ENCODE data around the gene PRAMEF12. TPM values are rescaled to one million over a fixed set of nuclear protein-coding genes. Genes with fewer than 3 reads are reported as not detected.
"Not testable (repeated sequence)": the region's sequence is repeated elsewhere in the genome, so short reads cannot be mapped to it uniquely, and the experiment has no call there.

Gene PRAMEF12
- not detected for total RNA-seq

- Histone ChIP-seq H3K4me1 (no peaks in the 10 kb centered on the region), H3K36me3 (no peaks in the 10 kb centered on the region), H3K4me3 (no peak within 1 kb of the TSS), H3K9me3 (no peaks in the 10 kb centered on the region), H3K27ac (no peak within 1 kb of the TSS), H3K27me3 (peaks cover 13% of the 10 kb centered on the region)
- no peak for DNase-seq
- in situ Hi-C loops (cut with MboI; ENCODE audit: low pct_ligation_motif_present in 1 of 4, low pct_unique_long_range_greater_than_20kb in 1 of 4, low sequenced_read_pairs in 3 of 4), result no loop called here
- no peak for TF ChIP-seq POLR2AphosphoS5 (IDR thresholded peaks at IDR 0.05)
- no peak for TF ChIP-seq CTCF (IDR thresholded peaks at IDR 0.05)
- no peak for TF ChIP-seq POLR2A (IDR thresholded peaks at IDR 0.05)
- TF ChIP-seq EP300 (IDR thresholded peaks at IDR 0.05; ENCODE audit: low read depth), result no peak
- WGBS, 2 donors (ENCODE audit: low coverage in 1 of 2), result 56 to 66% methylated on average over 3 to 5 of the region's 5 CpGs
- intact Hi-C loops (cut with DNase I; ENCODE audit: low total_unique reads), result no loop called here
Measured at GRCh38 chr1:12773438-12773837, at the start of gene PRAMEF12. PRAMEF12 (plus strand) TSS chr1:12773738; CDS start chr1:12774868, 1,130 bp downstream.

- Histone ChIP-seq H3K27me3 (peaks cover 2% of the 10 kb centered on the region), H3K4me1 (no peaks in the 10 kb centered on the region), H3K9me3 (peaks cover 15 to 20% of the 10 kb centered on the region in 2 donors), H3K27ac (no peak overlapping the region), H3K4me3 (no peak overlapping the region), H3K36me3 (no peaks in the 10 kb centered on the region)
- DNase-seq, result no peak
- in situ Hi-C loops (cut with MboI; ENCODE audit: low pct_ligation_motif_present in 1 of 4, low pct_unique_long_range_greater_than_20kb in 1 of 4, low sequenced_read_pairs in 3 of 4), result no loop called here
- 84 to 94% methylated on average over 2 of the region's 2 CpGs for WGBS, 2 donors (ENCODE audit: low coverage in 1 of 2)
- intact Hi-C loops (cut with DNase I; ENCODE audit: low total_unique reads), result no loop called here
- TF ChIP-seq EP300 (IDR thresholded peaks at IDR 0.05; ENCODE audit: low read depth) (no peak), POLR2AphosphoS5 (IDR thresholded peaks at IDR 0.05) (no peak), CTCF (IDR thresholded peaks at IDR 0.05) (no peak), POLR2A (IDR thresholded peaks at IDR 0.05) (no peak)
Measured at GRCh38 chr1:12728391-12728790, 45.1 kb upstream of the PRAMEF12 start.

GRCh38 chr1:12730156-12730555 is 43.4 kb upstream of the PRAMEF12 start:
- Histone ChIP-seq H3K27ac (no peak overlapping the region), H3K27me3 (peaks cover 2% of the 10 kb centered on the region), H3K9me3 (peaks cover 15 to 20% of the 10 kb centered on the region in 2 donors), H3K4me3 (no peak overlapping the region), H3K4me1 (no peaks in the 10 kb centered on the region), H3K36me3 (no peaks in the 10 kb centered on the region)
- 76 to 100% methylated on average over 1 of the region's 1 CpG for WGBS, 2 donors (ENCODE audit: low coverage in 1 of 2)
- TF ChIP-seq POLR2A (IDR thresholded peaks at IDR 0.05) (no peak), EP300 (IDR thresholded peaks at IDR 0.05; ENCODE audit: low read depth) (no peak), POLR2AphosphoS5 (IDR thresholded peaks at IDR 0.05) (no peak), CTCF (IDR thresholded peaks at IDR 0.05) (no peak)
- DNase-seq, result no peak
- in situ Hi-C loops (cut with MboI; ENCODE audit: low pct_ligation_motif_present in 1 of 4, low pct_unique_long_range_greater_than_20kb in 1 of 4, low sequenced_read_pairs in 3 of 4), result no loop called here
- intact Hi-C loops (cut with DNase I; ENCODE audit: low total_unique reads), result no loop called here

- DNase-seq; intact Hi-C loops (cut with DNase I; ENCODE audit: low total_unique reads); H3K27ac ChIP-seq; H3K4me3 ChIP-seq; in situ Hi-C loops (cut with MboI; ENCODE audit: low pct_ligation_motif_present in 1 of 4, low pct_unique_long_range_greater_than_20kb in 1 of 4, low sequenced_read_pairs in 3 of 4); H3K27me3 ChIP-seq; H3K4me1 ChIP-seq; H3K36me3 ChIP-seq: not testable (repeated sequence)
- peaks cover 15 to 20% of the 10 kb centered on the region in 2 donors for H3K9me3 ChIP-seq
- 75 to 76% methylated on average over 2 of the region's 2 CpGs for WGBS, 2 donors (ENCODE audit: low coverage in 1 of 2)
Measured at GRCh38 chr1:12731084-12731483, 42.5 kb upstream of the PRAMEF12 start.

- H3K36me3 ChIP-seq, result no peaks in the 10 kb centered on the region
- WGBS, 2 donors (ENCODE audit: low coverage in 1 of 2), result 69 to 87% methylated on average over 2 to 3 of the region's 3 CpGs
- H3K4me1 ChIP-seq, result no peaks in the 10 kb centered on the region
- DNase-seq, result no peak
- no peak overlapping the region for H3K4me3 ChIP-seq
- in situ Hi-C loops (cut with MboI; ENCODE audit: low pct_ligation_motif_present in 1 of 4, low pct_unique_long_range_greater_than_20kb in 1 of 4, low sequenced_read_pairs in 3 of 4), result no loop called here
- peaks cover 12 to 13% of the 10 kb centered on the region in 2 donors for H3K9me3 ChIP-seq
- no peak overlapping the region for H3K27ac ChIP-seq
- intact Hi-C loops (cut with DNase I; ENCODE audit: low total_unique reads), result no loop called here
- peaks cover 20% of the 10 kb centered on the region for H3K27me3 ChIP-seq
- TF ChIP-seq POLR2A (IDR thresholded peaks at IDR 0.05), result no peak
- TF ChIP-seq CTCF (IDR thresholded peaks at IDR 0.05), result no peak
- TF ChIP-seq EP300 (IDR thresholded peaks at IDR 0.05; ENCODE audit: low read depth), result no peak
- no peak for TF ChIP-seq POLR2AphosphoS5 (IDR thresholded peaks at IDR 0.05)
Measured at GRCh38 chr1:12734651-12735050, 38.9 kb upstream of the PRAMEF12 start.

All from transverse colon (tissue), 4 donors.